Subcutaneous abdominal adipose tissue (tissue), 5 donors: ENCODE data around the gene PRKCA.

Source experiments
- H3K27ac ChIP-seq: one replicate; pipeline ENCODE4 v1.7.0; 2013; ENCODE audit warnings: low read depth, mild to moderate bottlenecking, inconsistent platforms, low read length, moderate library complexity
- H3K27me3 ChIP-seq, 5 donors: one replicate each; pipeline ENCODE4 v1.7.0; 2013; ENCODE audit warnings: low read length in 5 of 5, inconsistent platforms in 1 of 5; ENCODE audit not compliant: control insufficient read depth in 5 of 5, insufficient read depth in 4 of 5
- H3K36me3 ChIP-seq, 5 donors: one replicate each; pipeline ENCODE4 v1.7.0; 2013; ENCODE audit warnings: low read length in 5 of 5; ENCODE audit not compliant: control insufficient read depth in 5 of 5, insufficient read depth in 5 of 5
- H3K4me1 ChIP-seq, 5 donors: one replicate each; pipeline ENCODE4 v1.7.0; 2013; ENCODE audit warnings: low read length in 5 of 5, mild to moderate bottlenecking in 3 of 5, moderate library complexity in 1 of 5; ENCODE audit not compliant: control insufficient read depth in 5 of 5, insufficient read depth in 5 of 5
- H3K4me3 ChIP-seq, 5 donors: one replicate each; pipeline ENCODE4 v1.7.0; 2013; ENCODE audit warnings: low read length in 5 of 5, low read depth in 1 of 5
- H3K9ac ChIP-seq, 5 donors: one replicate each; pipeline ENCODE4 v1.7.0; 2013; ENCODE audit warnings: low read length in 5 of 5, mild to moderate bottlenecking in 4 of 5, moderate library complexity in 3 of 5
- H3K9me3 ChIP-seq, 5 donors: one replicate each; pipeline ENCODE4 v1.7.0; 2013; ENCODE audit warnings: low read length in 5 of 5; ENCODE audit not compliant: control insufficient read depth in 5 of 5
- donor health status: healthy.
- donor health status: healthy.
- donor health status: healthy.
- donor health status: healthy.
- donor health status: healthy.

The PRKCA gene

GRCh38 chr17:66795486-66795885 lies 493.1 kb downstream of the PRKCA start:
- H3K4me1 ChIP-seq = peaks cover 0 to 16% (median 0%) of the 10 kb centered on the region in 5 donors
- no peak overlapping the region for H3K27ac ChIP-seq
- no peak overlapping the region for H3K4me3 ChIP-seq
- H3K9me3 ChIP-seq = no peaks in the 10 kb centered on the region
- no peaks in the 10 kb centered on the region for H3K27me3 ChIP-seq
- peaks cover 0 to 7% (median 3%) of the 10 kb centered on the region in 5 donors for H3K36me3 ChIP-seq
- H3K9ac ChIP-seq = no peak overlapping the region

- H3K9me3 ChIP-seq = no peaks in the 10 kb centered on the region
- peaks cover 0 to 9% (median 0%) of the 10 kb centered on the region in 5 donors for H3K36me3 ChIP-seq
- H3K4me3 ChIP-seq = no peak overlapping the region
- H3K27me3 ChIP-seq = peaks cover 0 to 2% (median 0%) of the 10 kb centered on the region in 5 donors
- H3K9ac ChIP-seq = no peak overlapping the region
- H3K27ac ChIP-seq = no peak overlapping the region
- no peaks in the 10 kb centered on the region for H3K4me1 ChIP-seq
These were observed 497.6 kb downstream of the PRKCA start for GRCh38 chr17:66799849-66800537.

DNA sequence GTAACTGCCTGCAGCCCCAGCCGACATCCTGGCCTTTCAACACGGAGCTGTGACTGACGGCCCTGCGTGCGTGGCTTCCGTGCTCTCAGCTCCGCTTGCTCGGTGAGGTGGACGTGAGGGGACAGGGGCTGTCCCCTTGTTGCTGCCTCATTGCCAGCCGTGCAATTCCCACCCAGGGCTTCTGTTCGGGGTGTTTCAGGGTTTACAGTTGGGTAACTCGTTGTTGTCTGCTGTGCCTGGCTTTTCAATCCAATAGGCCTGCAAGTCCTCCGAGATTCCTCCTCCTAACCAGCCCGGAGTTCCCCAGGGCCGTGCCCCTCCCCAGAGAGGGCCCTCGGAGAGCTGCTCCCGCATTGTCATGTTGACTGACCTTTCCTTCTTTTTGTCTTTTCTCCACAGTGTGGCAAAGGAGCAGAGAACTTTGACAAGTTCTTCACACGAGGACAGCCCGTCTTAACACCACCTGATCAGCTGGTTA lies 501.1 kb downstream of the PRKCA start:
- Histone ChIP-seq H3K4me1 (peaks cover 0 to 18% (median 0%) of the 10 kb centered on the region in 5 donors), H3K9me3 (no peaks in the 10 kb centered on the region), H3K27me3 (peaks cover 0 to 2% (median 0%) of the 10 kb centered on the region in 5 donors), H3K27ac (no peak overlapping the region), H3K9ac (no peak overlapping the region), H3K4me3 (no peak overlapping the region), H3K36me3 (peaks cover 0 to 6% (median 0%) of the 10 kb centered on the region in 5 donors)

DNA sequence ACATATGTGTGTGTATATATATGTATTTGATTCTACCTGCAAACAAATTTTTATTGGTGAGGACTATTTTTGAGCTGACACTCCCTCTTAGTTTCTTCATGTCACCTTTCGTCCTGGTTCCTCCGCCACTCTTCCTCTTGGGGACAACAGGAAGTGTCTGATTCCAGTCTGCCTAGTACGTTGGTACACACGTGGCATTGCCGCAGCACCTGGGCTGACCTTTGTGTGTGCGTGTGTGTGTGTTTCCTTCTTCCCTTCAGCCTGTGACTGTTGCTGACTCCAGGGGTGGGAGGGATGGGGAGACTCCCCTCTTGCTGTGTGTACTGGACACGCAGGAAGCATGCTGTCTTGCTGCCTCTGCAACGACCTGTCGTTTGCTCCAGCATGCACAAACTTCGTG lies 503.2 kb downstream of the PRKCA start:
- Histone ChIP-seq H3K36me3 (peaks cover 0 to 6% (median 0%) of the 10 kb centered on the region in 5 donors), H3K9me3 (no peaks in the 10 kb centered on the region), H3K27ac (no peak overlapping the region), H3K4me1 (peaks cover 0 to 18% (median 0%) of the 10 kb centered on the region in 5 donors), H3K9ac (no peak overlapping the region), H3K4me3 (no peak overlapping the region), H3K27me3 (peaks cover 0 to 2% (median 0%) of the 10 kb centered on the region in 5 donors)

- peaks cover 0 to 18% (median 0%) of the 10 kb centered on the region in 5 donors for H3K4me1 ChIP-seq
- H3K36me3 ChIP-seq = peaks cover 0 to 6% (median 0%) of the 10 kb centered on the region in 5 donors
- peaks cover 0 to 6% (median 3%) of the 10 kb centered on the region in 5 donors for H3K27me3 ChIP-seq
- no peak overlapping the region for H3K9ac ChIP-seq
- no peak overlapping the region for H3K4me3 ChIP-seq
- no peaks in the 10 kb centered on the region for H3K9me3 ChIP-seq
- H3K27ac ChIP-seq = no peak overlapping the region
These were observed 504.8 kb downstream of the PRKCA start for GRCh38 chr17:66807182-66807581.

- Histone ChIP-seq H3K36me3 (no peaks in the 10 kb centered on the region), H3K9me3 (no peaks in the 10 kb centered on the region), H3K4me3 (no peak overlapping the region), H3K27ac (no peak overlapping the region), H3K4me1 (peaks cover 0 to 18% (median 0%) of the 10 kb centered on the region in 5 donors), H3K27me3 (peaks cover 3 to 9% (median 4%) of the 10 kb centered on the region in 5 donors), H3K9ac (no peak overlapping the region)
These were observed 507.0 kb downstream of the PRKCA start for GRCh38 chr17:66809408-66809807.

- Histone ChIP-seq H3K9ac (no peak overlapping the region), H3K4me1 (peaks cover 0 to 13% (median 0%) of the 10 kb centered on the region in 5 donors), H3K36me3 (no peaks in the 10 kb centered on the region), H3K27me3 (peaks cover 3 to 9% (median 4%) of the 10 kb centered on the region in 5 donors), H3K4me3 (no peak overlapping the region), H3K27ac (no peak overlapping the region), H3K9me3 (no peaks in the 10 kb centered on the region)
These were observed 508.7 kb downstream of the PRKCA start for GRCh38 chr17:66810951-66811682.

GRCh38 chr17:66811683-66812054 lies 509.3 kb downstream of the PRKCA start:
- Histone ChIP-seq H3K36me3 (no peaks in the 10 kb centered on the region), H3K27me3 (peaks cover 3 to 9% (median 4%) of the 10 kb centered on the region in 5 donors), H3K9ac (no peak overlapping the region), H3K4me1 (peaks cover 0 to 13% (median 0%) of the 10 kb centered on the region in 5 donors), H3K27ac (no peak overlapping the region), H3K4me3 (no peak overlapping the region), H3K9me3 (no peaks in the 10 kb centered on the region)

DNA sequence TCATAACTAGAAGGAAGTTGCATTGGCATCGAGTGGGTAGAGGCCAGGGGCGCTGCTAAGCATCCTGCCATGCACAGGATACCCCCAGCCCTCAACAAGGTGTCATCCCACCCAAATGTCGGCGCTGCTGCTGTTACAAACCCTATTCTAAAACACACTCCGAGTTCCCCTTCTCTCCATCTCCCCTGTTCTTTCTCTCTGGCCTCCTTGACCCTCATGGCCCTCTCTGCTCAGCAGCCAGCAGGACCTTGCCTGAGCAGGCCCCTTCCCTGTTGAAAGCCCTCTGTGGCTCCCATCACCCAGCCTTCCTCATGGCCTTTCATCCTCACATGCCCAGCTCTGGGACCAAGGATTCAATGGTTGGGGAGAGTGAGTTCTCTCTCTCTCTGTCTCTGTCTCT lies 510.2 kb downstream of the PRKCA start:
- H3K4me3 ChIP-seq = no peak overlapping the region
- no peaks in the 10 kb centered on the region for H3K36me3 ChIP-seq
- H3K9ac ChIP-seq = no peak overlapping the region
- peaks cover 0 to 8% (median 0%) of the 10 kb centered on the region in 5 donors for H3K4me1 ChIP-seq
- peaks cover 3 to 9% (median 4%) of the 10 kb centered on the region in 5 donors for H3K27me3 ChIP-seq
- H3K9me3 ChIP-seq = peaks cover 0 to 3% (median 0%) of the 10 kb centered on the region in 5 donors
- H3K27ac ChIP-seq = no peak overlapping the region

DNA sequence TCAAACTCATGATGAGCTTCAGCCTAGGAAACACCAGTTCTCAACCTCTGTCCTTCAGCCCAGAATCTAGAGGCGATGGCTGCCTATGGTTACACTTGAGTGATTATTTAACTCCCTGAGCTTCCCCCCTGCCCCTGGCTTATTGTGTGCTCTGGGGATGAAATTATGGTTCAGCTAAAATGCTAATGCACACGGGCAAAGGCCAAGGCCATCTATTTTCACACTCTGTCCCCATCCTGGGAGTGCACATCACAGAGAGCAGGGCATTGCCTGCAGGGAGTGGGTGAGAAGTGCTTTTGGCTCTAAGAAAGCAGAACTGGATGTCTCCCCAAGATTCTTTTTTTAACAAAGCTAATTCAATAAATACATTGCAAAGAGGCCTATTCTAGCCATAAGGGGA lies 510.9 kb downstream of the PRKCA start:
- peaks cover 0 to 1% (median 0%) of the 10 kb centered on the region in 5 donors for H3K4me1 ChIP-seq
- no peak overlapping the region for H3K27ac ChIP-seq
- no peak overlapping the region for H3K9ac ChIP-seq
- H3K36me3 ChIP-seq = no peaks in the 10 kb centered on the region
- peaks cover 3 to 9% (median 4%) of the 10 kb centered on the region in 5 donors for H3K27me3 ChIP-seq
- H3K4me3 ChIP-seq = no peak overlapping the region
- peaks cover 0 to 10% (median 6%) of the 10 kb centered on the region in 5 donors for H3K9me3 ChIP-seq
